A204.1 (cell line): ENCODE measurements around the gene TYK2.

ENCODE experiments used
- FAIRE-seq: peaks from 2 replicates; lab custom pipeline; 2012; peaks lifted over from hg19 to GRCh38; lab: Jason Lieb, UNC

The TYK2 gene

DNA sequence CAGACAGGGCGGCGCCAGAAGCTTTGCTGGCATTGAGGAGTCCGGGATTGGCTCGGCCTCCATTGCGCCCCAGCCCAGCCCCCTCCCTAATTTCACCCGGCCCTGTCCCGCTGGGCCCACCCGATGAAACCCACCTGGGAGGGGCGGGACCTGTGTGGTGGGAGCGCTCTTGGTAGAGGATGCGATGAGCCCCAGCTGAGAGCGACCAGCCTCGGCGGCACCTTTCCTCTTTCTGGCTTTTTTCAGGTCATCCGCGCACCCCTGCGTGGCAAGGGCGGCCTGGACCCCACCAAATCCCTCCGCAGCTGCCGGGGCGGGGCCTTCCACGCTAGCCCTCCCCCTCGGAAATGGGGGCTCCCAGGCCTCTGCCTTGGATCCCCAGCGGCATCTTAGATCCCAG, 70.9 kb downstream of the TYK2 start, which contains the start of gene ZGLP1:
Gene ZGLP1 (minus strand): TSS at position 393 of the 400 bp plus-strand sequence.
- FAIRE-seq: no peak

- no peak for FAIRE-seq
Measured at GRCh38 chr19:10306327-10306726, 74.0 kb downstream of the TYK2 start.

DNA sequence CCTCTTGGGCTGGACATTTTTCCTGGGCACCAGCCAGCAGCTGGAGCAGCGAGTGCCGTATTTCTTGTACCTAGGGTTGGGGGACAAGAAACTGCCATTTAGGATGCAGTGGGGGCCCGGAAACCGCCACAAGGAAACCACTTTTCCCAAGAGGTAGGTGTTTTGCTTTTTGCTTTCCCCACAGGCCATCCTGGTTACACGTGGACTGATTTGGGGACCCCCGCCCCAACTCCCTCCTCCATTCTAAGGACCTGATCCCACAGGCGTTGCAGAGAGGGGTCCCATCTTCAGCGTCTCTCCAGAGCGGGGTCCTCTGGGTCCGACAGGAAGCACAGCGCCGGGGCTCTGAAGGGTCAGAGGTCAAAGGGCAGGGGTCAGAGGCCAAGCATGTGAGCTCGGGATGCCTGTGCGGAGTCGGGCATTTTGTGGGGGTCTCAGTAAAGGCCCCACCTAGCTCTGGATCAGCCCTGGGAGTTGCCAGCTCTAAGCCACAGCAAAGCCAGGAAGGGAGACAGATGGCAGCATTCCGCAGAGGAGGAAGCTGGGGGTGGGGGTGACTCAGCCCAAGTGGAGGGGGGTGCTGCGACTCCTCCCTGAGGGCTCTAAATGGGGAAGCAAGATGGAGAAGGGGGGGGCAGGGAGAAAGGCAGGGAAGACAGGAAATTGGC, 75.1 kb downstream of the TYK2 start:
- no peak for FAIRE-seq
